GM21619 (cell line): ENCODE data around the gene C3orf20.

Experiments used
- ATAC-seq: cut with Tn5 transposase; IDR thresholded peaks from one replicate; pipeline ENCODE4 v1.9.1; 2021; ENCODE audit not compliant: unreplicated experiment

C3orf20 gene

GRCh38 chr3:14674841-14675240 is at the start of gene C3orf20:
TSS of gene C3orf20 (plus strand) at chr3:14675141. CDS start at chr3:14682714, 7,573 bp downstream.
- no peak for ATAC-seq

- no peak for ATAC-seq
These were observed 49.5 kb upstream of the C3orf20 start for GRCh38 chr3:14625443-14625842.

GRCh38 chr3:14627815-14628214 is 47.1 kb upstream of the C3orf20 start:
- ATAC-seq = no peak

DNA sequence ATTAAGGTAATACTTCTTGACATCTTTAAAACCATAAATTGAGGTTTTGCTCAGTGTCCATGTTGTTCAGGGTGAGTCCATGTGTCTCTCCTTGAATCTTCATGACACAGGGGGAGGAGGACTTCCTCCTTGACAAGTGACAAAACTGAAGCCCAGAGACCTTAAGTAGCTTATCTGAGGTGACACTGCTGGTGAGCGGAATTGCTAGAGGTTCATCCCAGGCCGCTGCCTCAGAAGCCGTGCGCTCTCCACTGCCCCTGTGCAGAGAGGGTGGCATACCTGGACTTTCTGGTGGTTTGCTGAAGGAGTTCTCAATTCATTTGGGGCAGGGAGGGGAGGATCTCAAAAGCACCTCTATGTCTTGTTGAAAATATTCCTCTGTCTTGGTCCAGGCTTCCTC is 46.5 kb upstream of the C3orf20 start:
- no peak for ATAC-seq

- no peak for ATAC-seq
These were observed 44.4 kb upstream of the C3orf20 start for GRCh38 chr3:14630404-14631100.

- no peak for ATAC-seq
These were observed 43.8 kb upstream of the C3orf20 start for GRCh38 chr3:14631101-14631497.

DNA sequence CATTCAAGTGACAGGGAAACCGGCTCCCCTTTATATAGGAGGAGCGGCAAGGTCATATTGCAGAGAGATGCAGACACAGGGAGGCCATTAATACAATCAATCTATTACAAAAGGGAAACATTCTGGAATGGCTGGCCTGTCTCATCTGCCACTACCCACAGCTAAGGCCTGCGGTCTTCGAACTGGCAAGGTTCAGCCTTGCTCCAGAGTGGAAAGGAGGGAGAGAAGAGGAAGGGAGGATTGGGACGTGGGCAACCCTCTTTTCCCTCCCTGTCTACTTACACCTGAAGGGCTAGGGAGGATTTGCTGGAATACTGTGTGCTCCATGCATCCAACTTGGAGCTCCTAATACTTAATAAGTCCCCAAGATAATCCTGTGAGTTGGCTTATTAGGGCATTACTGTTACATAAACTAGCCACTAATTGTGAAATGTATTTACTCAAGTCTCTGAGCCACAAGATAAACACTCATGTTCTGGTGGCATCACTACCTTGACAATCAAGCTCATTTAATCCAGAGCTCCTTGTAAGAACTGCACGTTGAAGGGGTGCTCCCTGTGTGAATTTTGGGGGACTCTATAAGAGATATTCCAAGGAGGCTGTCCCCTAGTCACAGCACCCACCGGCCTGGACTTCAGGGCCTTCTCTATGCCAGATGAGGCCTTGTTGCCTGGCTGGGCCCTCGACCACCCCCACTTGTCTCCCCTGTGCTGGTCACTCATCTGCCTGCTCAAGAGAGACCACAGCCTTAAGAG is 43.1 kb upstream of the C3orf20 start:
- no peak for ATAC-seq

DNA sequence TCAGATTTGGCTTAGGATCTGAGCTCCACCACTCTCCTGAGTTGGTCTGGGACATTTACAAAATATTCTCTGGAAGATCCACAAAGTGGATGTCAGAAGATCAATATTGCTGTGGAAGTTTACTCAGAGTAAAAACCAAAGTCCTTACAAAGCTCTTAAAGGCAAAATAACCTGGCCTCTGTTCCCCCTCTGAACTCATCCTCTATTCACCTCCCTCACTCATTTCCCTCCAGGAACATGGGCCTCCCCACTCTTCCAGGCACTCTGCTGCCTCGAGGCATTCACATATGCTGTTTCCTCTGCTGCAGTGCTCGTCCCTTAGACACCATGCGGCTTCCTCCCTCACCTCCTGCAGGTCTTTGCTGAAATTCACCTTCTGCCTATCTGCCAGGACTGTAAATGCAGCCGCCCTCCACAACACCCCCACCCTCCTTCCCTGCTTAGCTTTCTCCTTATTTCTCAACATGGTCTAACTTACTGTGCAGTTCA is 42.5 kb upstream of the C3orf20 start:
- ATAC-seq = no peak

- no peak for ATAC-seq
These were observed 41.5 kb upstream of the C3orf20 start for GRCh38 chr3:14633417-14633816.

DNA sequence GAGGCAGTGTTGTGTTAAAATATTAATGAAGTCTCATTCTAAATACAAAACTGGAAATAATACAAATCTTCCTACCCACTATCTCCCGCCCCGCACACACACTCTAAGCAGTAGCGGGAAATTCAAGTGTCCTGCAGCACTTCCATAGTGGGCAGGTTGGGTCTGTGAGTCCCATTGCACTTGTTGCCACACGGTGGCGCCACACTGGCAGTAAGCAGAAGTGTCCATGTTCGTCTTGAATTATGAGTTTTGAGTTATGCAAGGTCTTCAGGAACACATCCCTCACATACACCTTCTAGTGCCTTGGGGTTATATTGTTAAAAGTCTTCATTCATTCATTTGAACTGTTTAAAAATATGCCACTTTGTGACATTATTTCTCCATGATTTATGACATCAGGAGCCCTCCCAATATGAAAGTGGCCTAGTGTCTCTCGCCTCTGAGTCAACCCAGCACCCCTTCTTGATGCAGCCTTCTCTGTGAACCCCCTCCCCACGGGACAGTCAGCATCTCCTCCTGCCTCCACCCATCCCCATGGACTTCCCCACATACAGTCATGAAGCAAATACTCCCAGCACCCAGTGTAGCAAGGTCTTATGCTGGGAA is 41.0 kb upstream of the C3orf20 start:
- ATAC-seq = no peak

- ATAC-seq = no peak
These were observed 40.1 kb upstream of the C3orf20 start for GRCh38 chr3:14634763-14635400.

DNA sequence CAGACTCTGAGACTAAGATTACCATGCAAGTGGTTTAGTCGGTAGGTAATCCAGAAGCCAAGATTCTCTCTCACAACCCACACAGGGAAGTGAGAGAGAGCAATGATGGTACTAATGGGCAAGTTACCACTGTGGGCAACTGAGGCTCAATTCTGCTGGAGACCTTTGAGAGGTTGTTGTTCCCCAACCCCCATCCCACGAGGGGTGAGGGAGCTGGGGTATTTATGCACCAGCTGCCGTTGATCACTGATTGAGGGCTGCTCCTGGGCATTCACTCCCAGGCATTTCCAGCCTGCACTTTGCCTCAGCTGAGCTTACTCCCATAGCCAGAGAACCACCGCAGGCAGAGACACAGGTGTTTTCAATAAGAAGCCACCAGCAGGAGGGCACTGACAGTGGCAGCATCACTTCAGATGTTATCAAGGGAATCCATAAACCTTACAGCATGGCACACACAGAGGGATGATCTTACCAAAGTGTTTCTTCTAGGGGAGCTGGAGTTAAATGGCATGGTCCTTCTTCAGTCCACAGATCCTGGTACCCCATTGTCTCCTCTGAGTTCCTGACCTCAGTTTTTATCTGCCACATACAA is 38.3 kb upstream of the C3orf20 start:
- no peak for ATAC-seq

DNA sequence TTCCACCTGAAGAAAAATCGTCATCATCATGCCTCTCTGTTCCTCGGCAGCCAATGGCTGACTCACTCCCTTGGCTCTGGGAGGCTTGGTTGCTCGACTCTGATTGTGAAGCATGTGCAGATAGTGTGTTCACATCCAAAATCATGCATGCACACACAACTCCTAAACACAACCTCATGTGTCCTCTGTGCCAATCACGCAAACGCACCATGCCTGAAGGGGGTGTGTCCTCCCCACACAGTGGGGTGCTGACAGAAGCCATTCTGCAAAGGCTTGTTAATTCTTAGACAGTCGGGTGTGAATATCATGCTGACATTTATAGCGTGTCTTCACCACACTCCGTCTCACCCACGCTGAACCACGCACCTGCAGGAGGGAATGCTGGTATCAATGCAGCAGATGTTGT is 34.8 kb upstream of the C3orf20 start:
- ATAC-seq = no peak

- no peak for ATAC-seq
These were observed 34.2 kb upstream of the C3orf20 start for GRCh38 chr3:14640734-14641133.

- ATAC-seq = no peak
These were observed 33.6 kb upstream of the C3orf20 start for GRCh38 chr3:14641346-14641745.

DNA sequence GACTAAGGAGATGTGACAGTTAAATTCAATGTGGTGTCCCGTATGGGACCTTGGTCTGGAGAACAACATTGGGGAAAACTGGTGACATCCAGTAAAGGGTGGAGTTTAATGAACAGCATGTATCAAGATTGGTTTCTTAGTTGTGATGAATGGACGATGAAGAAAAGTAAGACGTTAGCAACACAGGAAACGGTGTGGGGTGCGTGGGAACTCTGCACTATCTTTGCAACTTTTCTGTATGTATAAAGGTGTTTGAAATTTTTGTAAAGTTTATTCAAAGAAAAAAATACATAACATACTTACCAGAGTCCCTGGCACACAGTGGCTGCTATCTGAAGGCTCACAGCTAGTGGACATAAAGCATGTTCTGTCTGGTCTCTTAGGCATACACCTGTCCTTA is 29.5 kb upstream of the C3orf20 start:
- no peak for ATAC-seq

DNA sequence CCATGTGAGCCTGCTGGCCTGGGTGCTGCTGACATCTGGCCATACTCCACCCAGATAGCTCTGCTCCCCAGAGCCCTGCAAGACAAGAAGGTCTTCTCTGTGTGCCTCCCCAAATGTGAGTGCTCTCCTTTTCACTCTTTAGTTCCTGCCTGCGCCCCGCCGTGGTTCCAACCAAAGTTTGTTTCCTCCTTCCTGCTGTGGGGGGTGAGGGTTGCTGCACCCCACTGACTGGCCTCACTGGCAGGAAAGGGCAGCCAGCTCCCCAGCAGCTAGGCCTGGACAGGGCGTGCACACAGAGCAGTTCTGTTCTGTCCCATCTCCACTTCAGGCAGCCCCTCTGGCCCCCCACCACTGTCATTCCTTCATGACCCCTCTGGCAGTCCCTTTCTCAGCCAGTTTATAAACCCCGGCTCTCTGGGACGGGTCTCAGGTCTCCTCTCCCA is 28.8 kb upstream of the C3orf20 start:
- no peak for ATAC-seq

GRCh38 chr3:14646589-14647413 is 28.1 kb upstream of the C3orf20 start:
- ATAC-seq = no peak

GRCh38 chr3:14647976-14648955 is 26.7 kb upstream of the C3orf20 start:
- ATAC-seq = no peak
